Epidermal melanocyte (primary cell): ENCODE measurements around the gene ADAMTS1.
A peak's percentile ranks its signal among the peaks of the same experiment; 100 is the strongest.
"Not testable (repeated sequence)": the region's sequence is repeated elsewhere in the genome, so short reads cannot be mapped to it uniquely, and the experiment has no call there.

Experiments
- DNase-seq: peaks from one replicate; pipeline ENCODE4 v3.0.0; 2011; ENCODE audit warnings: low spot score; ENCODE audit not compliant: insufficient read length

The ADAMTS1 gene

DNA sequence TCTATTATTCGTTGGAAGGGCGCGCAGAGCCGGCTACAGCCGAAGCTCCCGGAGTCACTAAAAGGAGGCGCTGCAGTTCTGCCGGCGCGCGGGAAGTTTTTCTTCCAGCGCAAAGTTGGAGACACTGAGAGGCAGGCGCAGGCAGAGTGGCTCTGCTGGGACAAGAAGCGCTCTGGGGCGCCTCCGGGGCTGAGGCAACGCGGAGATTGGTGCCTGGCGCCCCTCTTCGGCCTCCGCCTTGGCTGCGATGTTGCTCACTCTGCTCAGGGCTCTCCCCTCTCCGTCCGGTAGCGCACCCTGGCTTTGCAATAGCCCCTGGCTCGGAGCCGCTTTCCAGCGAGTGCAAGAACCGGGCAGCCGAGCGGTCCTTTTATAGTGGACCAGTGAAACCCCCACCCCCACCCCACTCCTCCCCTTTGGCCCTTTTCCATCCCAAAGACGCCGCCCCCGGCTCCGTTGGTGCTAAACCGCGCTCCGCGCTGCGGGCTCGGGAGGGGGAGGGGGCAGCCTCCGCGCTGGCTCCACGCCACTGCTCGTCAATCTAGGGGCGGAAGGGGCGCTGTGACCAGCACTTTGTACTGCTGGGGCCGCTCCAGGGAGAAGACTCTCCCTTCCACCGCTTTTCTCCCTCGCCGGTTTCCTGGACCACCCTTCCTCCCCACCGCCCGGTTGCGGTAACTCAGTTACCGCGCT, at the start of gene ADAMTS1:
ADAMTS1 (minus strand) TSS at position 344 of the 693 bp plus-strand sequence. CDS start 455 bp downstream, outside the sequence.
- peak; percentile 74 for DNase-seq

DNA sequence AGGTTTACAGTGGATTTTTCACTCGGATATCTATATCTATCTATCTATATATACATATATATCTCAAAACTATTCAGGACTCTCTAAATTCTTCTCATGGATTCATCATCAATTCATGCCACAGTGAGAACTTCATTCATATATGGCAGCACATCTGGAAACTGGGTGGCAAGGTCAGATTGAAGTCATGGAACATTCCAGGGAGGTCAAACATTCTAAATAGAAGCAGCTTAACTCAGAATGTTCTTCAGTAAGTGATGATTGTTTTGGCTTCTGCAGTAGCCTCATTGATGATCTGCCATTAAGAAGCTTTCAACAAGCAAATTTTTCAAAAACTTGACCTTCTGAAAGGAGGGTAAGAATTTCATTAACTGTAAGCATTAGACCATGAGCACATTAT, 46.9 kb upstream of the ADAMTS1 start:
- no peak for DNase-seq

DNA sequence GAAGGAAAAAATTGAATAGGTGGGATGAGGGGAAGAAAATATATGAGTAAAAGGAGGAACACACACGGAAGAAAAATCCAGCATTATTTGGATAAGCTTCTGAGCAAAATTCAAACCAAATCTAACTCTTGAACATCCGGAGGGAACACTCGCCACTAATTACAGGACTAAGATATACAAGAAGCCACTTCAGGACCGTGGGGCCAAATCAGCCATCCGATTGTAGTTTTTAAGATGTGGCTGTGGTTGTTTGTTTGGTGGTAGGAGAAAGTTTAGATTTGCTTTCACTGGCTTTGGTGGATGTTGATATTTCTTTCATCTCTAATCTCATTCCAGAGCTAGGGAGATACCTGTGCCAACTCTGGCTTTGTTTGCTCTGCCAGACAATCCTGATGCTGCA, 43.7 kb upstream of the ADAMTS1 start:
- DNase-seq: no peak

DNA sequence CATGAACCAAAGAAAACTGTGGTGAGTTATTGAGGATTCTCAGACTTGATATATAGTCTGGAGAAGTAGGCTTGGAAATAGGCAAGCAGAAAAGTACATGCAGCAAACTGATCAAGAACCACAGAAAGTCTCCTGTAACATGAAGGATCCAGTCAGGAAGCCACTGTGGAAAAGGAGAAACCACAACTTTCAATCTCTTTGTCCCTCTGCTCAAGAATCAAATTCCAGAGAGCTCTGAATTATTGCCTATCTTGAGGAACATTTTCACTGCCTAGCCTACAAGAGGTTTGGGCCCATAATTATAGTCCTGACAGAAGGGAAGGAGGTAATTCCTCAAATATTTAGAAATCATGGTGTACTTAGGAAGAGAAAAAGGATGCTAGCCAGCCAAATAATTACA, 43.0 kb upstream of the ADAMTS1 start:
- DNase-seq: no peak

DNA sequence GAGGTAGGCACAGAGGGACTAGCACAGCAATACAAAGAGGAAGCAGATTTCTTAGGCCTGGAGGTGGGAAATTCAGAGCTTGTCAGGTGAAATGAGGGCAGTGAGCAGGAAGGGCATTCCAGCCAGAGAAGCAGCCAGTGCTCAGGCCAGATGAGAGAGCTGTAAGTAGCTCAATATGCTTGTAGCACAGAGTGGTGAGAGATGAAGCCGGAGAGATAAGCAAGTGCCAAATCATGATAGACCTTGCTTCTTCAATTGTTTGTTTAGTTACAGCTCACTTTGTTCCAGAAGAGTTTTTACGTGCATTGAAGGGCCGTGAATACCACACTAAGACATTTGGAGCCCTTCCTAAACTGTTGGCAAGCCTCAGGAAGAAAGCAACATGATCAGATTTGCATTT, 42.0 kb upstream of the ADAMTS1 start:
- DNase-seq: no peak

DNA sequence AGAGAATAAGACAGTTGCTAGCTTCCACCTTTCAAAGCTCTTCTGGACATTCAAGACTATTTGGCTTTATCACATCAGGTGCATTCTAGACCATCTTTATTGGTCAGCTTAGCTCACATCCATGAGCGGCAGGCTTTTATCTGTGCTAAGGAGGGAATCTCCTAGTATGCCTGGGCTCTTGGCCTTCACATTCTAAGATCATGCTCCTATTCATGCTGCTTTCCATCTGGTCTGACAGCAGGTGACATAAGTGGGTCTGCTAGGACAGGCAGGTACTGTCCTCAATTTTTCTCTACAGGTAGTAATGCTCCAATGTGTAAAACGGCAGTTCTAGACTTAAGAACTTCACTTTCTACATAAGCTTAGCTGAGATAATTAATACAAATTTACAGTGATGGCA, 39.2 kb upstream of the ADAMTS1 start:
- no peak for DNase-seq

DNA sequence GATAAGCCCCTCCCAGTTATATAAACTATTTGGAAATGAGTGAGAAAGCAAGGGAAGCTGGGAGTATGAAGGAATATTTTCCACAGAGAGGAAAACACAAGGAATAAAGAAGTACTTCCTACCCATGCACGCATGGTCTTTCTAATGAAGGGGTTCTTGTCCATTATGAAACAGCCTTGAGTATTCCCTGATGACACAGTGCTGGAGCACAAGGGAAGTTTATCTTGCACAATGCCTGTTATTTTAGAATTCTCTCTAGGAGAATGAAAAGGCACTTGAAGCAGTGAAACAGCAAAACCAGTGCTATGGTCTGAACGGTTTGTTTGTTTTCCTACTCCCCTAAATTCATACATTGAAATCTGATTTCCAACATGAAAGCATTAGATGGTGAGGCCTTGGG, 38.6 kb upstream of the ADAMTS1 start:
- DNase-seq: peak; percentile 28

DNA sequence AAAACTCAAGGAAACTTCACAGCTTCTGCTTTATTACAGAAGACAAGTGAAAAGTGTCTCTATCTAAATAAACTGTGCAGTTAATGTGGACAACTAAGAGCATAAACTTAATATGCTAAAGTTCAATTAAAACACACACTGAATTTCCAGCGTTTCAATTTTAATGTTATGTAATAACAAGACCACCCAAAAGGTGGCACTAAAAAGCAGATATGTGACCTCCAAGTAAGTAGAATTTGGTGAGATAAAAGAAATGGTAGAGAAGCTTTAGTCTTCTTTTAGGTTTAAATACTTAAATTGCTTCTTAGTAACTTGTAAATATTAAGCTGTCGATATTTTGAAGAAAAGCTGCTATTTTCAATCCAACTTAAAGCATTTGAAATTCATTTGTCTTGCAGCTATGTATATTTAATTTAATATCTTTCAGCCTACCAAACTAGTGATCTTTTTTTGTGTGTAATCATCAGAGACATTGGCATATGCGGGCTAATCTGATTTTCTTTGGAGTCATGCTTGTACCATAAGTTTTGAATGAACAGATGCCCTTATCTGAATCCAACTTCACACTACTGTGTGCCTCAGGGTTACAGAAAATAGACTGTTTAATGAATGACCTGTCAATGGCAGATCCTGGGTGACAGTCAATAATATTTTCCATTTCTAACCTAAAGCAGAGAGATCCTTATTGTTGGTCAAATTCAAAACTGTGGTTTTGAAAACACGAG, 36.5 kb upstream of the ADAMTS1 start:
- peak; percentile 35 for DNase-seq

DNA sequence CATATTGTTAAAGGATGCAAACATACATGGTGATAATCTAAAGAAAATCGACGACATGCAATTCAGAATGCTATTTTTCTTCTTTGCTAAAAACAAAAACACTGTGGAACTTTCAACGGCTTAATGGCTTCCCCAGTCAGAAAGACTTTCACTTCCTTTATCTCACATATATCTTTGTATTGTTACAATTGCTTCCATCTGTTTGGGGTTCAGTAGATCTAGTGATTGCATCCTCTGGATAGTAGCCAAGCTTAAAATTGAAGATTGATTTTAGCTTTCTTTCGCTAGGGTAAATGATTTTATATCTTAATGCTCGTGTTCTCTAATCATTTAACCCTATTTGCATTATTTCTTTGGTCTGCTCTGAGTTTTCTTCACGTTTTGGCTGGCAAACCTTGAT, 31.8 kb upstream of the ADAMTS1 start:
- DNase-seq: no peak

DNA sequence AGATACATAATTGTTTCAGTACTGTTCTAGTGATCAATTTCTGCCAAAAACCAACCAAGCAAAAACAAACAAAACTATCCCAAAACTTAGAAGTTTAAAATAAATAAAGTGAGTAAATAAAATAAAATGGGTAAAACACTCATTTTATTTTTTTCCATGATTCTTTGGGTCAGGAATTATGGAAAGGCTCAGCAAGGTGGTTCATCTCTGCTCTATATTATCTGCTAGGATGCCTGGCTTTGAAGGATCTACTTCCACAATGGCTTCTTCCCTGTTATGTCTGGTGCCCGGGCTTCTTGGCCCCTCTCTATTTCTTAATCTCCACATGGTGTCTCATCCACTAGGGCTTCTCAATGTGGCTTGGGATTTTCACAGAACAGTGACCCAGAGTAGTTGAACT, 29.1 kb upstream of the ADAMTS1 start:
- no peak for DNase-seq

DNA sequence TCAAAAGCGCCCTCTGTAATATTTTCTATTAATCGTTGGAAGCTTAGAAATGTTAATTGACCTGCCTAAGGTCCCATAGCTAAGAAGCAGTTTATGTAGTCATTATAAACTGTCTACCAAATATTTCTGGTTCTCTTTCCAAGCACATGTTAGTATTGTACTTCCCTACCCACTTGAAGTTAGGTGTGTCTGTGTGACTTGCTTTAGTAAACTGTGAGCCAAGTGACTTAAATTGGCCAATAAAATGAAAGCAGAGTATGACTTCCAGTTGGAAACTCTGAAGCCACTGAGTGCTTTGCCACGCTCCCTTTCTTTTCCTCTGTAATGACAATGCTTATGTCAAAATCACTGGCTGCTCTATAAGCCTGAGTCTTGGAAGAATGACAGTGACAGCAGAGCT, 20.6 kb upstream of the ADAMTS1 start:
- DNase-seq: no peak

DNA sequence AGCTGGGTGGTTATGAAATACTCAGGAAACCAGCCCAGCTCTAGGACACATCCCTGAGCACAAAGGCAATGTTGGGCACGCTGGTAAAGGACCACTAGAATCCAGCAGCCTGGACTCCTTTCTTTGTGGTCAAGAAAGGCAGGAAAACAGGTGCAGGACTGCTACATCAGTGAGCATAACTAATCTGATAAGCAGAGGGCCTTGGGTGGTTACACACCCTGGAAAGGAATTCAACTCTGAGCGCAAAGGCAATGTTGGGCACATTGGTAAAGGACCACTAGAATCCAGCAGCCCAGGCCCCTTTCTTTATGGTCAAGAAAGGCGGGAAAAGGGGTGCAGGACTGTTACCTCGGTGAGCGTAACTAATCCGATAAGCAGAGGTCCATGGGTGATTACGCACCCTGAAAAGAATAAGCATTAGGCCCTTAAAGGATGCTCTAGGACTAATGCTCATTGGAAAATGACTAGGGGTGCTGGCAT, 11.7 kb upstream of the ADAMTS1 start:
- DNase-seq: not testable (repeated sequence)

DNA sequence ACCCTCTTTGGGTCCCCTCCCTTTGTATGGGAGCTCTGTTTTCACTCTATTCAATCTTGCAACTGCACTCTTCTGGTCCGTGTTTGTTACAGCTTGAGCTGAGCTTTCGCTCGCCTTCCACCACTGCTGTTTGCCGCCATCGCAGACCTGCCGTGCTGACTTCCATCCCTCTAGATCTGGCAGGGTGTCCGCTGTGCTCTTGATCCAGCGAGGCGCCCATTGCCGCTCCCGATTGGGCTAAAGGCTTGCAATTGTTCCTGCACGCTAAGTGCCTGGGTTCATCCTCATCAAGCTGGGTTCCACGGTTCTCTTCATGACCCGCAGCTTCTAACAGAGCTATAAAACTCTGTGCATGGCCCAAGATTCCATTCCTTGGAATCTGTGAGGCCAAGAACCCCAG, 9.5 kb upstream of the ADAMTS1 start:
- DNase-seq: not testable (repeated sequence)

DNA sequence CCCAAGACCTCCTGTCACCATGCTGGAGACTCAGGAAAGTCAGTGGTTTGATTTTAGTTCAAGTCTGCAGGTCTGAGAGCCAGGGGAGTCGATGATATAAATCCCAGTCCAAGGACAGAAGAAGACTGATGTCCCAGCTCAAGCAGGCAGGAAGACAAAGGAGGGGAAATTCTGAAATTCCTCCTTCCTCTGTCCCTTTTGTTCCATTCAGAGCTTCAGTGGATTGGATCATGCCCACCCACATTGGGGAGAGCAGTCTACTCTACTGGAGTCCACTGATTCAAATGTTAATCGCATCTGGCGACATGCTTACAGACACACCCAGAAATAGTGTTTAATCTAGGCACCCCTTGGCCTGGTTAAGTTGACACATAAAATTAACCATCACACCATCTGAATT, 7.2 kb upstream of the ADAMTS1 start:
- no peak for DNase-seq

DNA sequence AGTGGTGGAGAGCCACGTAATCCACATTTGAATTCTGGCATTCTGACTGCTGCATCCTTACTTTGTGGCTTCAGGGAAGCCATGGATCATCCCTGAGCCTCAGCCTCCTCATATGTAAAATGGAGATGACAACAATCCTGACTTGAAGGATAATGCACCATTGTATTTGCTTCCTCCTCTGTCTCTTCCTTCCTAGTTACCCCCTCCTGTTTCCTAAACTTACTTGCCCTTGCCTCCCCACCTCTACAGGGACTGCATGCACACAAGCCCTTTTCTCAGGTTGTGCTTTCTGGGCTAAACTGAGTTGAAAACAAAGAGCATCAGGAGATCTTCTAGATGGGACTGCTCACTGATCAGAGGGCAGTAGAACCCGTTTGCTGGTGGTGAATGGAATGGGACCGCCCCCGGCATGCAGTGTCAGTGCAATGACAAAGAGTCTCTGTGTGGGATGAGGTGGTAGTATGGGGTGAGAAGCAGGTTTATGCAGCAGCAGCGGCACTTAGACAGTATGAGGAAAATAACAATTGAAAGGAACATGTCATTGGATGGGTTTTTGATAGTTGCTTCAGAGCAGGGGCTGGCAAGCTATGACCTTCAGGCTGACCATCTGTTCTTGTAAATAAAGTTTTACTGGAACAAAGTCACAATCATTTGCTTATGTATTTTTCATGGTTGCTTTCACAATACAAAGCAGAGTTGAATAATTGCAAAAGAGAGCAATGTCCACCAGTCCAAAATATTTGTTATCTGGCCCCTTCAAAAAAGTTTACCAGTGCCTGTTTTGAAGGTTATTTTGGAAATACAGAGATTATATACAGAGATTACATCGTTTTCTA, 6.1 kb upstream of the ADAMTS1 start:
- DNase-seq: no peak

DNA sequence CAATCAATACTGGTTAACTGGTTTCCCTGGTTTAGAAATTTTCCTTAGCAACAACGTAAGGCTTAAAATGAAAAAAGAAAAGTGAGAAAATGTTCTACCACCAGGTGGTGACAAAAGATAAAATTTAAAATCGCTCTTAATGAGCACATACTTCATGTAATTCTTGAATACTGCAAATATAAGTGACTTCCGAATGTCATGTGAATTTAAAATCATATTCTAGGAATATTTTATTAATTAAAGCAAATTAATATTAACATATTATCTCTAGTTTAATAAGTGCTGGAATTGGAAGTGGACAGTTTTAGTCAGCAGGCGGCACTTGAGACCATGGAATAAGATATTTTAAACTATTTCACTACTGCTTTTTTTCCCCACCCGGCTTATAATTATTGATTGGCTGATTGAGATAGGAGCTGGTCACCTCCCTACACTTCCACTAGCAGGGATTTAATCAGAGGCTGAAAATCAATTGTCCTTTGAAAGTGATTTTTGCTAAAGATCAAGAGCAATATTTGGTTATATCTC, 5.0 kb upstream of the ADAMTS1 start:
- no peak for DNase-seq

DNA sequence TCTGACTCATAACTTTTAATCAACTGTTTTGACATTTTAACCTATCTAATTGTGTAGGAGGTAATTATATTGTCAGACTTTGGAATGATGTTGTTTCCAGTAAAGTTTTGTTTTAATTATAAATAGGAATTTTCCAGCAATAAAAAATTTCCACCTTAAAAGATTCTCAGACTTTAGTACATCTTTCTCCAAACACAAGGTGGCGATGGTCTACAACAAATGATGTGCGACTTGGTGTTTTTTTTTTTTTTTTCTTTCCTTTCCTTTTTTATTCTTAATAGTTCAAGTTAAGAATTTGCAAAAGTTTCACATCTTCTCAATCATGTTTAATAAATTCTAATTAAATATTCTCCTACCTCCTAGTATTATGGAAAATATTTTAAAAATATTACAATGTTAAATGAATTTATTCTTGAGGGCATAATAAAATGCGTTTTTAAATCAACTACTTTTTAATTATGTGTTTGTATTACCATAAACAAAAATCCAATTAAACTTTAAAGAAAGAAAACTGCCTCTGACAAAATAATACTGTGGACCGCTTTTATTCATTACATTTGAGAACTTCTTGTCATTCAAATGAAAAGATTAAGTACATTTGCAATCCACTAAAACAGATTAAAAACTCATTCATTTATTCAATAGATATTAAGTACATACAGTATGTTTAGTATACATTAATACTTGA, 4.4 kb upstream of the ADAMTS1 start:
- DNase-seq: no peak

DNA sequence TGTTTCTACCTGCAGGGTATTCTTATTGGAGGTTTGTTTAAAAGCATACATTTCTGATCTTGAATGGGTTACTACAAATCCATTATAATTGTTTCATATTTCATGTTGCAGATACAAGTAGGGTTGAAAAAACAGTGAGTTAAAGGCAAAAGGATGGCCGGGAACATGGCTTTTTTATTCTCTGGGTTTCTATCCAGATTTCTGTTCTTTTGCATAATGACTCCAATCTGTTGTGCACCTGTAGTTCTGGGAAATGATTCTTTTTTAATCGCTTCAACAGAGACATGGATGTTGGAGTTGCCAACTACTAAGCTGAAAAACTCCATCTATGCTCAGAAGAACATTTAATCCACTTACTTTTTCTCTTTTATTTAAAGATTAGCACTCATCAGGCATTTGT, 2.7 kb upstream of the ADAMTS1 start:
- DNase-seq: no peak

DNA sequence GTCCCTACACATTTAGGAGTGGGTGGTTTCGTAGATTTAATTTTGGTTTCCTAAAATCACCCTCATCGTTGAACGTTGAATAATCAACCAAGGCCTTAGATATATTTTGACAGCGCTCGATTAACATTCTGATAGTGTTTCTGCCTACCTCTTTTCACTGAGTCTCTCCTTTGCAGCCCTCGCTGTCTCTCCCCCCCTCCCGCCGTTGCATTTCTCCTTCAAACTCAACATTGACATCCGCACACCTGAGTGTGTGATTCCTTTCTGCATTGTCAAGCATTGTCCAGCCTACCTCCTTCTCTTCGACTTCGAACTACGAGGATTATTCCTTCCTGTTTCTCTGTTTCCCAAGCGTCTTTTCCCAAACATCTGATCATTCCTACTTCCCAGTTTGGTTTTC, 1.8 kb upstream of the ADAMTS1 start:
- DNase-seq: no peak

DNA sequence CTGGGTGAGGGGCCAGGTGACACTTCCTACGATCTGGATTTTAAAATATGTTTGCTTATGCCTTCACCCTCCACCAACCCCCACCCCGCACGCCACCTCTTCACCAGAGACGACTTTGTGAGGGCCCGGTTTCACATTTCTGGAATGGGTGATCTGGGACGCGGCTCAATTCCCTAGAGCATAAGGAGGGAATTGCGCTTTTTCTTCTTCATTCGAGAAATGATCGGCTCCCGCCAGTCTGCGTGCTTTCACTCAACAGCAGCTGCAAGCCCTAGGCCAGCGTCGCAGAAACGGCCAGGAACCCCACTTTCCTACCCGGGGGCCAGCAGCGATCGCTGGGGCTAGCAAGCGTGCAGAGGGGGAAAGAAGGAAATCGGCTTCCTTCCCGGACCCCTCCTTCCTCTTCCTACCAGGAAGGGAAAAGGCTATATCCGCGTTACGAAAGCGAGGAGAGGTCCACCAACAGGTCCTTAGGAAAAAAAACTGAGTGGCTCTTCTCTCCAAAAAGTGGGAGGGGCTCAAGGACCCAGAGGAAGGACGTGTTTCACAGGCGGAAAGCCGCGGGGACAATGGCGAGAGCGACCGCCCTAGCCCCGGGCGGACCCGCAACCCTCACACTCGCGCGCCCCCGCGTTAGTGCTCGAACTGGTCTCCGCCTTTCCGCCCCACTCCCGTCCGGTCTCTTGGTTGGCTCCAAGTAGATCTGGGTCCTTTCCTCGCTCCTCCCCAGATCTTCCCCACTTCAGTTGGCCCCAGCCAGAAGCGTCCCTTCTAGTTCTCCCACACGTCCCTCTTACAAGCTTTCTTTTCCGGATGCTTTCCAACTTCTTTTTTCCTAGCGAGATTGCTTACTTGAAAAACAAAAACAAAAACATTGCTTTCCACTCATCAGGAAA, 1.1 kb upstream of the ADAMTS1 start:
- DNase-seq: peak; percentile 46
